Hepatocyte (in vitro differentiated cells): ENCODE data around the gene ZW10. TPM values are rescaled to one million over a fixed set of nuclear protein-coding genes. Genes with fewer than 3 reads are reported as not detected.

ENCODE experiments used
- DNase-seq: peaks from one replicate; pipeline ENCODE4 v3.0.0-alpha.2; 2016; ENCODE audit warnings: low spot score
- H2AFZ ChIP-seq: fragments of 200-600 bp; sonication (generic); 2 replicates; pipeline ENCODE4 v1.6.0; 2016; ENCODE audit warnings: antibody characterized with exemption, mild to moderate bottlenecking
- H3K27ac ChIP-seq: fragments of 200-600 bp; sonication (generic); 2 replicates; pipeline ENCODE4 v1.5.1; 2016; ENCODE audit warnings: mild to moderate bottlenecking
- H3K27me3 ChIP-seq: fragments of 200-600 bp; sonication (generic); 2 replicates; pipeline ENCODE4 v1.6.1; 2016
- H3K36me3 ChIP-seq: fragments of 200-600 bp; sonication (generic); replicated peaks from 2 replicates; pipeline ENCODE4 v1.5.1; 2016; ENCODE audit warnings: low read depth; ENCODE audit not compliant: insufficient read depth
- H3K4me1 ChIP-seq: fragments of 200-600 bp; sonication (generic); 2 replicates; pipeline ENCODE4 v1.5.1; 2016; ENCODE audit warnings: mild to moderate bottlenecking, moderate library complexity; ENCODE audit not compliant: insufficient read depth
- H3K4me2 ChIP-seq: fragments of 200-600 bp; sonication (generic); 2 replicates; pipeline ENCODE4 v1.6.0; 2016
- H3K4me3 ChIP-seq: fragments of 200-600 bp; sonication (generic); 2 replicates; pipeline ENCODE4 v1.5.1; 2016; ENCODE audit warnings: mild to moderate bottlenecking
- H3K79me2 ChIP-seq: fragments of 200-600 bp; sonication (generic); 2 replicates; pipeline ENCODE4 v1.6.0; 2017; ENCODE audit warnings: mild to moderate bottlenecking
- H3K9me2 ChIP-seq: fragments of 200-600 bp; sonication (generic); replicated peaks from 2 replicates; pipeline ENCODE4 v1.6.0; 2017; ENCODE audit warnings: mild to moderate bottlenecking; ENCODE audit not compliant: insufficient read depth
- H3K9me3 ChIP-seq: fragments of 200-600 bp; sonication (generic); 2 replicates; pipeline ENCODE4 v1.5.1; 2016; ENCODE audit warnings: low read depth, mild to moderate bottlenecking
- H4K20me1 ChIP-seq: fragments of 200-600 bp; sonication (generic); 2 replicates; pipeline ENCODE4 v1.6.0; 2016; ENCODE audit warnings: mild to moderate bottlenecking; ENCODE audit not compliant: insufficient read depth, poor library complexity, severe bottlenecking
- CTCF ChIP-seq: fragments of 200-600 bp; sonication (generic); IDR thresholded peaks from 2 replicates; pipeline ENCODE4 v1.5.1; 2016; ENCODE audit warnings: antibody characterized with exemption, mild to moderate bottlenecking; ENCODE audit not compliant: poor library complexity
- EZH2 ChIP-seq: fragments of 200-600 bp; sonication (generic); IDR thresholded peaks from 2 replicates; pipeline ENCODE4 v1.6.1; 2016; ENCODE audit warnings: antibody characterized with exemption, mild to moderate bottlenecking, borderline replicate concordance
- EZH2phosphoT487 ChIP-seq: fragments of 200-600 bp; sonication (generic); IDR thresholded peaks from one replicate; pipeline ENCODE4 v1.6.1; 2018; ENCODE audit warnings: antibody characterized with exemption, mild to moderate bottlenecking, low read depth, moderate library complexity; ENCODE audit not compliant: unreplicated experiment, severe bottlenecking
- WGBS: methylation state at CpG from one replicate; pipeline ENCODE4 v1.1.6; 2016; ENCODE audit warnings: low lambda C conversion rate; ENCODE audit errors: missing lambda C conversion rate; 5-methylcytosine and 5-hydroxymethylcytosine counted together
- polyA plus RNA-seq: library from polyadenylated mRNA; unstranded; fragments of >200 nt; fragmentation: Nextera tagmentation; extraction: Ambion mirVana; gene quantifications from 2 replicates; pipeline ENCODE4 v1.2.1, GENCODE V29; 2016
- total RNA-seq: library from RNA; depleted of rRNA; stranded (reverse); fragments of >200 nt; gene quantifications from 2 replicates; pipeline ENCODE4 v1.2.3, GENCODE V29; 2014

Gene ZW10
- total and polyA plus RNA-seq, 2 experiments from 2014 or later: 15.4 to 19.5 TPM

- Histone ChIP-seq H3K27me3 (no peaks in the 10 kb centered on the region), H3K4me1 (no peaks in the 10 kb centered on the region), H4K20me1 (no peaks in the 10 kb centered on the region), H3K9me3 (no peaks in the 10 kb centered on the region), H2AFZ (no peak overlapping the region), H3K9me2 (no peaks in the 10 kb centered on the region), H3K4me2 (no peak overlapping the region), H3K79me2 (no peaks in the 10 kb centered on the region), H3K36me3 (no peaks in the 10 kb centered on the region), H3K4me3 (no peak overlapping the region), H3K27ac (no peak overlapping the region)
- TF ChIP-seq EZH2phosphoT487 (no peak), CTCF (no peak)
- WGBS: 100% methylated on average over 2 of the region's 2 CpGs
- DNase-seq: no peak
Observed at GRCh38 chr11:113715882-113716625, 57.4 kb downstream of the ZW10 start.

- DNase-seq: no peak
- Histone ChIP-seq H3K27ac (no peak overlapping the region), H2AFZ (no peak overlapping the region), H3K27me3 (no peaks in the 10 kb centered on the region), H3K4me1 (no peaks in the 10 kb centered on the region), H3K79me2 (no peaks in the 10 kb centered on the region), H3K9me2 (no peaks in the 10 kb centered on the region), H3K9me3 (peaks cover 1% of the 10 kb centered on the region), H3K36me3 (no peaks in the 10 kb centered on the region), H4K20me1 (no peaks in the 10 kb centered on the region), H3K4me3 (no peak overlapping the region), H3K4me2 (no peak overlapping the region)
- TF ChIP-seq CTCF (no peak), EZH2 (no peak), EZH2phosphoT487 (no peak)
- WGBS: 67% methylated on average over 1 of the region's 1 CpG
Observed at GRCh38 chr11:113715273-113715672, 58.2 kb downstream of the ZW10 start.

GRCh38 chr11:113710989-113711388 is 62.5 kb downstream of the ZW10 start:
- H3K4me1 ChIP-seq: no peaks in the 10 kb centered on the region
- 95% methylated on average over 1 of the region's 1 CpG for WGBS
- no peak overlapping the region for H3K4me2 ChIP-seq
- H3K36me3 ChIP-seq: no peaks in the 10 kb centered on the region
- peaks cover 8% of the 10 kb centered on the region for H3K9me3 ChIP-seq
- no peak overlapping the region for H3K4me3 ChIP-seq
- H4K20me1 ChIP-seq: no peaks in the 10 kb centered on the region
- no peaks in the 10 kb centered on the region for H3K79me2 ChIP-seq
- H2AFZ ChIP-seq: no peak overlapping the region
- no peak overlapping the region for H3K27ac ChIP-seq
- no peak for DNase-seq
- no peaks in the 10 kb centered on the region for H3K9me2 ChIP-seq
- TF ChIP-seq EZH2phosphoT487: no peak
- TF ChIP-seq EZH2: no peak
- TF ChIP-seq CTCF: no peak
- H3K27me3 ChIP-seq: no peaks in the 10 kb centered on the region
